B cell (primary cell): ENCODE measurements around the gene KLHL42. TPM values are rescaled to one million over a fixed set of nuclear protein-coding genes. Genes with fewer than 3 reads are reported as not detected.

Experiments used
- ATAC-seq: fragments of 200-7000 bp; cut with Tn5 transposase; one replicate; pipeline ENCODE4 v1.10.0; 2021; ENCODE audit warnings: low read depth, mild to moderate bottlenecking, moderate number of reproducible peaks, moderate library complexity
- CTCF ChIA-PET: fragments of 350-600 bp; sonication (Branson Sonifier 250); formaldehyde crosslinking; loops from one replicate; lab custom pipeline; 2021; ENCODE audit warnings: antibody characterized with exemption, inconsistent platforms; lab: Charles Lee
- POLR2A ChIA-PET: fragments of 350-600 bp; sonication (Branson Sonifier 250); formaldehyde crosslinking; loops from one replicate; lab custom pipeline; 2021; ENCODE audit warnings: antibody characterized with exemption; lab: Charles Lee
- DNase-seq: peaks from one replicate; pipeline ENCODE4 v3.0.0; 2013
- H2AFZ ChIP-seq: 2 replicates; pipeline ENCODE4 v1.6.1; 2012; ENCODE audit warnings: mild to moderate bottlenecking, low read depth, low read length; ENCODE audit not compliant: insufficient read depth, poor library complexity, severe bottlenecking
- H3K27ac ChIP-seq, 2 donors: 1 replicate in 1 of 2; 2 replicates in 1 of 2; pipeline ENCODE4 v1.5.1; 2012 to 2013; ENCODE audit warnings: low read length in 2 of 2, mild to moderate bottlenecking in 2 of 2, moderate library complexity in 1 of 2
- H3K27me3 ChIP-seq, 4 experiments: fragments of 200-600 bp in 1 of 4; sonication (generic) in 1 of 4; replicated peaks in 1 of 4; 1 replicate in 2 of 4; 2 replicates in 2 of 4; pipeline versions ENCODE4 v1.6.1 to v1.7.0; 2013 to 2016; ENCODE audit warnings: low read length in 3 of 4, mild to moderate bottlenecking in 2 of 4, mixed read lengths in 1 of 4, moderate library complexity in 1 of 4; ENCODE audit not compliant: insufficient read depth in 4 of 4, control insufficient read depth in 3 of 4; ENCODE audit errors: control extremely low read depth in 1 of 4
- H3K36me3 ChIP-seq, 2 experiments: replicated peaks in 1 of 2; 1 replicate in 1 of 2; 2 replicates in 1 of 2; pipeline versions ENCODE4 v1.6.1 to v1.7.1; 2013; ENCODE audit warnings: low read length in 1 of 2; ENCODE audit not compliant: insufficient read depth in 2 of 2, control insufficient read depth in 1 of 2; ENCODE audit errors: control extremely low read depth in 1 of 2, extremely low read depth in 1 of 2
- H3K4me1 ChIP-seq, 2 donors: fragments of 200-600 bp in 1 of 2; sonication (generic) in 1 of 2; 1 replicate in 1 of 2; 2 replicates in 1 of 2; pipeline versions ENCODE4 v1.5.1 to v1.6.1; 2013 to 2017; ENCODE audit warnings: low read length in 2 of 2; ENCODE audit not compliant: control insufficient read depth in 2 of 2, insufficient read depth in 2 of 2
- H3K4me2 ChIP-seq: replicated peaks from 2 replicates; pipeline ENCODE3; 2012; ENCODE audit warnings: mild to moderate bottlenecking, low read depth, low read length; ENCODE audit not compliant: poor library complexity, severe bottlenecking
- H3K4me3 ChIP-seq, 5 experiments: fragments of 200-600 bp in 1 of 5; sonication (generic) in 1 of 5; 1 replicate in 3 of 5; 2 replicates in 2 of 5; pipeline versions ENCODE4 v1.5.1 to v1.7.0; 2011 to 2016; ENCODE audit warnings: low read length in 4 of 5, mild to moderate bottlenecking in 4 of 5, low read depth in 2 of 5, control low read depth in 1 of 5, moderate library complexity in 1 of 5; ENCODE audit not compliant: insufficient read depth in 1 of 5; ENCODE audit errors: control extremely low read depth in 1 of 5, extremely low read depth in 1 of 5
- H3K79me2 ChIP-seq: fragments of 200-600 bp; sonication (generic); one replicate; pipeline ENCODE4 v1.6.0; 2016; ENCODE audit warnings: low read length; ENCODE audit not compliant: control insufficient read depth, insufficient read depth
- H3K9ac ChIP-seq: fragments of 200-600 bp; sonication (generic); 2 replicates; pipeline ENCODE4 v1.6.1; 2017; ENCODE audit warnings: mild to moderate bottlenecking, low read length, moderate library complexity
- H3K9me3 ChIP-seq, 3 donors: one replicate each; pipeline versions ENCODE4 v1.6.1 to v1.7.1; 2013; ENCODE audit warnings: low read length in 2 of 3; ENCODE audit not compliant: control insufficient read depth in 2 of 3, insufficient read depth in 1 of 3; ENCODE audit errors: control extremely low read depth in 1 of 3
- H4K20me1 ChIP-seq: 2 replicates; pipeline ENCODE4 v1.6.0; 2012; ENCODE audit warnings: mild to moderate bottlenecking, low read length; ENCODE audit not compliant: insufficient read depth, control insufficient read depth, poor library complexity, severe bottlenecking
- H3K27ac Mint-ChIP-seq: one replicate; pipeline ENCODE4 v1.8.0; 2021; ENCODE audit warnings: mixed read lengths
- H3K27me3 Mint-ChIP-seq: one replicate; pipeline ENCODE4 v1.8.0; 2021; ENCODE audit warnings: mixed read lengths
- H3K4me1 Mint-ChIP-seq: one replicate; pipeline ENCODE4 v1.8.0; 2021; ENCODE audit warnings: mixed read lengths
- H3K4me3 Mint-ChIP-seq: one replicate; pipeline ENCODE4 v1.8.0; 2021; ENCODE audit warnings: mixed read lengths
- H3K9me3 Mint-ChIP-seq: one replicate; pipeline ENCODE4 v1.8.0; 2022; ENCODE audit warnings: mixed read lengths; ENCODE audit not compliant: insufficient read depth
- EZH2 ChIP-seq: IDR thresholded peaks from 2 replicates; pipeline ENCODE4 v1.6.1; 2012; ENCODE audit warnings: borderline replicate concordance, low read depth, mild to moderate bottlenecking, moderate library complexity, low read length; ENCODE audit not compliant: insufficient read depth, poor library complexity, severe bottlenecking
- WGBS: methylation state at CpG from one replicate; pipeline ENCODE4 v1.1.5; 2013; ENCODE audit warnings: missing lambda C conversion rate; ENCODE audit not compliant: insufficient coverage; 5-methylcytosine and 5-hydroxymethylcytosine counted together
- intact Hi-C: fragments of 100-400 bp; cut with micrococcal nuclease; formaldehyde crosslinking; loops from one replicate; pipeline ENCODE4 v1.10.0; 2022
- polyA plus RNA-seq: library from polyadenylated mRNA; depleted of rRNA; stranded (reverse); fragments of >200 nt; gene quantifications from 2 replicates; pipeline ENCODE4 v1.2.3, GENCODE V29; 2012
- total RNA-seq, 2 donors: library from RNA; stranded (reverse); fragments of 120-200 nt in 1 of 2; gene quantifications; 1 replicate in 1 of 2; 2 replicates in 1 of 2; pipeline versions ENCODE4 v1.2.3 to v1.2.4, GENCODE V29; 2013 to 2022
- TF ChIP-seq, protein P1 (sequence below): fragments of 200-600 bp; IDR thresholded peaks from one replicate; pipeline ENCODE4 v1.8.0; 2022; ENCODE audit warnings: antibody characterized with exemption, mild to moderate bottlenecking

Gene KLHL42
- total and polyA plus RNA-seq, 2 donors (not counting 1 experiment from before 2014, with no cell fraction given): 11.5 to 20.5 TPM

DNA sequence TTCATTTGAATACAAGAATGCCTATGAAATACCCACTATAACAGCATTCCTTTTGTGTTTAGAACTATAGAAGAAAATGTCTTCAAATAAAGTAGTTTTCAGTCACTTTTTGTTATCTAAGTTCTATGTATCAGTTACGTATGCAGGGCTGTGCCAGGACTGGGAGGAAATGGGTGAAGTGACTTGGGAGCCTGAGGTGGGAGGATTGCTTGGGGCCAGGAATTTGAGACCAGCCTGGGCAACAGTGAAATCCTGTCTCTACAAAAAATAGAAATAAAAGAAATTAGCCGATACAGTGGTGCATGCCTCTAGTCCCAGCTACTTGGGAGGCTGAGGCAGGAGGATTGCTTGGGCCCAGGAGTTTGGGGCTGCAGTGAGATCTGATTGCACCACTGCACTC, 22.9 kb downstream of the KLHL42 start:
- no peak overlapping the region for H3K27ac ChIP-seq
- H3K4me3 ChIP-seq: no peak overlapping the region
- H3K9ac ChIP-seq: no peak overlapping the region
- H3K4me3 Mint-ChIP-seq: no peak overlapping the region
- H3K27ac Mint-ChIP-seq: no peak overlapping the region
- WGBS: 100% methylated on average over 1 of the region's 2 CpGs
- no peaks in the 10 kb centered on the region for H3K4me1 Mint-ChIP-seq
- H4K20me1 ChIP-seq: no peaks in the 10 kb centered on the region
- H3K4me2 ChIP-seq: no peak overlapping the region
- no peak overlapping the region for H2AFZ ChIP-seq
- DNase-seq (no peak), ATAC-seq (no peak)
- POLR2A ChIA-PET: no interaction called here
- H3K4me1 ChIP-seq: no peaks in the 10 kb centered on the region
- intact Hi-C loops: no loop called here
- H3K9me3 ChIP-seq: no peaks in the 10 kb centered on the region
- no peaks in the 10 kb centered on the region for H3K27me3 ChIP-seq
- peaks cover 0 to 2% of the 10 kb centered on the region in 2 experiments for H3K36me3 ChIP-seq
- TF ChIP-seq, protein P1, sequence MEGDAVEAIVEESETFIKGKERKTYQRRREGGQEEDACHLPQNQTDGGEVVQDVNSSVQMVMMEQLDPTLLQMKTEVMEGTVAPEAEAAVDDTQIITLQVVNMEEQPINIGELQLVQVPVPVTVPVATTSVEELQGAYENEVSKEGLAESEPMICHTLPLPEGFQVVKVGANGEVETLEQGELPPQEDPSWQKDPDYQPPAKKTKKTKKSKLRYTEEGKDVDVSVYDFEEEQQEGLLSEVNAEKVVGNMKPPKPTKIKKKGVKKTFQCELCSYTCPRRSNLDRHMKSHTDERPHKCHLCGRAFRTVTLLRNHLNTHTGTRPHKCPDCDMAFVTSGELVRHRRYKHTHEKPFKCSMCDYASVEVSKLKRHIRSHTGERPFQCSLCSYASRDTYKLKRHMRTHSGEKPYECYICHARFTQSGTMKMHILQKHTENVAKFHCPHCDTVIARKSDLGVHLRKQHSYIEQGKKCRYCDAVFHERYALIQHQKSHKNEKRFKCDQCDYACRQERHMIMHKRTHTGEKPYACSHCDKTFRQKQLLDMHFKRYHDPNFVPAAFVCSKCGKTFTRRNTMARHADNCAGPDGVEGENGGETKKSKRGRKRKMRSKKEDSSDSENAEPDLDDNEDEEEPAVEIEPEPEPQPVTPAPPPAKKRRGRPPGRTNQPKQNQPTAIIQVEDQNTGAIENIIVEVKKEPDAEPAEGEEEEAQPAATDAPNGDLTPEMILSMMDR: no peak
- no peak for TF ChIP-seq EZH2
- no peaks in the 10 kb centered on the region for H3K79me2 ChIP-seq
- CTCF ChIA-PET: no interaction called here
- H3K9me3 Mint-ChIP-seq: no peaks in the 10 kb centered on the region
- H3K27me3 Mint-ChIP-seq: no peaks in the 10 kb centered on the region

GRCh38 chr12:27805238-27805637, 25.2 kb downstream of the KLHL42 start:
- no peaks in the 10 kb centered on the region for H3K4me1 Mint-ChIP-seq
- H3K79me2 ChIP-seq: no peaks in the 10 kb centered on the region
- H4K20me1 ChIP-seq: no peaks in the 10 kb centered on the region
- H3K9ac ChIP-seq: no peak overlapping the region
- H2AFZ ChIP-seq: no peak overlapping the region
- no peaks in the 10 kb centered on the region for H3K27me3 ChIP-seq
- WGBS: 50% methylated on average over 1 of the region's 1 CpG
- no peaks in the 10 kb centered on the region for H3K4me1 ChIP-seq
- H3K4me2 ChIP-seq: no peak overlapping the region
- DNase-seq (no peak), ATAC-seq (no peak)
- TF ChIP-seq EZH2: no peak
- TF ChIP-seq, protein P1: no peak
- no peak overlapping the region for H3K27ac ChIP-seq
- H3K9me3 ChIP-seq: no peaks in the 10 kb centered on the region
- intact Hi-C loops: no loop called here
- no peaks in the 10 kb centered on the region for H3K9me3 Mint-ChIP-seq
- ChIA-PET CTCF (no interaction called here), POLR2A (no interaction called here)
- no peaks in the 10 kb centered on the region for H3K36me3 ChIP-seq
- peaks cover 3% of the 10 kb centered on the region for H3K27me3 Mint-ChIP-seq
- H3K27ac Mint-ChIP-seq: no peak overlapping the region
- no peak overlapping the region for H3K4me3 Mint-ChIP-seq
- H3K4me3 ChIP-seq: no peak overlapping the region
